HepG2 (cell line): ENCODE data around the gene NOXA1. TPM values are rescaled to one million over a fixed set of nuclear protein-coding genes. Genes with fewer than 3 reads are reported as not detected.

Source experiments
- ADNP ChIP-seq: sonication (generic); formaldehyde crosslinking; IDR thresholded peaks from 2 replicates; pipeline ENCODE4 v1.4.0; 2020; ENCODE audit warnings: missing genetic modification reagents
- ATF4 ChIP-seq, 2 experiments: fragments of 450-650 bp in 1 of 2; sonication (generic) in 1 of 2; formaldehyde crosslinking; IDR thresholded peaks; 2 replicates each; pipeline versions ENCODE4 v1.5.0 to v1.8.0; 2020 to 2022; ENCODE audit warnings: mild to moderate bottlenecking in 1 of 2, missing genetic modification reagents in 1 of 2
- PCBP1 ChIP-seq: fragments of 200-400 bp; formaldehyde crosslinking; IDR thresholded peaks from 2 replicates; pipeline ENCODE4 v1.6.1; 2017; ENCODE audit warnings: mild to moderate bottlenecking, low read depth, low read length, borderline replicate concordance
- PHB2 ChIP-seq: fragments of 450-650 bp; IDR thresholded peaks from 2 replicates; pipeline ENCODE4 v1.6.1; 2018; ENCODE audit not compliant: partially characterized antibody
- PLSCR1 ChIP-seq: sonication (generic); formaldehyde crosslinking; IDR thresholded peaks from 2 replicates; pipeline ENCODE4 v1.5.0; 2020; ENCODE audit warnings: missing genetic modification reagents, mild to moderate bottlenecking, borderline replicate concordance
- POGZ ChIP-seq: sonication (generic); formaldehyde crosslinking; IDR thresholded peaks from 2 replicates; pipeline ENCODE4 v1.4.0; 2020; ENCODE audit warnings: mild to moderate bottlenecking, missing genetic modification reagents
- RARA ChIP-seq: IDR thresholded peaks from 2 replicates; pipeline ENCODE4 v1.6.1; 2016; ENCODE audit warnings: missing genetic modification reagents, missing compliant biosample characterization
- ZNF205 ChIP-seq: IDR thresholded peaks from 2 replicates; pipeline ENCODE4 v1.6.1; 2018; ENCODE audit warnings: missing biosample characterization, missing genetic modification reagents
- ZNF207 ChIP-seq: fragments of 450-650 bp; IDR thresholded peaks from 2 replicates; pipeline ENCODE4 v1.6.1; 2016; ENCODE audit warnings: antibody characterized with exemption, borderline replicate concordance
- ZNF619 ChIP-seq: sonication (generic); formaldehyde crosslinking; IDR thresholded peaks from 2 replicates; pipeline ENCODE4 v1.4.0; 2020; ENCODE audit warnings: mild to moderate bottlenecking, missing genetic modification reagents
- ZNF629 ChIP-seq: sonication (generic); formaldehyde crosslinking; conservative IDR thresholded peaks from 2 replicates; pipeline ENCODE4 v1.5.0; 2020; ENCODE audit warnings: missing genetic modification reagents
- ZSCAN21 ChIP-seq: sonication (generic); formaldehyde crosslinking; IDR thresholded peaks from 2 replicates; pipeline ENCODE4 v1.8.0; 2022; ENCODE audit warnings: mild to moderate bottlenecking, missing genetic modification reagents, moderate library complexity, borderline replicate concordance
- polyA plus RNA-seq, 8 experiments: library from polyadenylated mRNA; depleted of rRNA in 3 of 8; stranded (reverse) in 7 of 8; unstranded in 1 of 8; fragments of >200 nt; fragmentation: Illumina TruSeq in 4 of 8; extraction: Trizol in 4 of 8; gene quantifications; 2 replicates each; pipeline versions ENCODE4 v1.2.1 to v1.2.3, GENCODE V29; 2011 to 2016; ENCODE audit warnings: low read depth in 4 of 8, missing spikeins in 1 of 8, mixed read lengths in 1 of 8; ENCODE audit not compliant: insufficient read depth in 1 of 8
- total RNA-seq, 5 experiments: library from RNA; depleted of rRNA; stranded (reverse); fragments of >200 nt; fragmentation: Illumina TruSeq; extraction: Trizol; gene quantifications; 2 replicates each; pipeline ENCODE4 v1.2.3, GENCODE V29; 2016; ENCODE audit warnings: low read depth in 1 of 5
- TF ChIP-seq, protein P1 (sequence below): sonication (generic); IDR thresholded peaks from 2 replicates; pipeline ENCODE4 v1.6.1; 2016; ENCODE audit warnings: low read depth, borderline replicate concordance
- TF ChIP-seq, protein P2 (sequence below): IDR thresholded peaks from 2 replicates; pipeline ENCODE4 v1.4.0; 2020; ENCODE audit warnings: mild to moderate bottlenecking, missing genetic modification reagents
- TF ChIP-seq, protein P3 (sequence below): sonication (generic); formaldehyde crosslinking; IDR thresholded peaks from 2 replicates; pipeline ENCODE4 v1.4.0; 2020; ENCODE audit warnings: missing genetic modification reagents
- TF ChIP-seq, protein P4 (sequence below): sonication (generic); formaldehyde crosslinking; IDR thresholded peaks from 2 replicates; pipeline ENCODE4 v1.4.0; 2020; ENCODE audit warnings: mild to moderate bottlenecking, missing genetic modification reagents
- TF ChIP-seq, protein P5 (sequence below): conservative IDR thresholded peaks from 2 replicates; pipeline ENCODE4 v1.6.1; 2018; ENCODE audit warnings: missing genetic modification reagents

Gene NOXA1
- total and polyA plus RNA-seq, 2 of the 13 experiments (the other 11 are each of a cell fraction or from before 2014, with no cell fraction given) = 0.78 to 1.2 TPM

DNA sequence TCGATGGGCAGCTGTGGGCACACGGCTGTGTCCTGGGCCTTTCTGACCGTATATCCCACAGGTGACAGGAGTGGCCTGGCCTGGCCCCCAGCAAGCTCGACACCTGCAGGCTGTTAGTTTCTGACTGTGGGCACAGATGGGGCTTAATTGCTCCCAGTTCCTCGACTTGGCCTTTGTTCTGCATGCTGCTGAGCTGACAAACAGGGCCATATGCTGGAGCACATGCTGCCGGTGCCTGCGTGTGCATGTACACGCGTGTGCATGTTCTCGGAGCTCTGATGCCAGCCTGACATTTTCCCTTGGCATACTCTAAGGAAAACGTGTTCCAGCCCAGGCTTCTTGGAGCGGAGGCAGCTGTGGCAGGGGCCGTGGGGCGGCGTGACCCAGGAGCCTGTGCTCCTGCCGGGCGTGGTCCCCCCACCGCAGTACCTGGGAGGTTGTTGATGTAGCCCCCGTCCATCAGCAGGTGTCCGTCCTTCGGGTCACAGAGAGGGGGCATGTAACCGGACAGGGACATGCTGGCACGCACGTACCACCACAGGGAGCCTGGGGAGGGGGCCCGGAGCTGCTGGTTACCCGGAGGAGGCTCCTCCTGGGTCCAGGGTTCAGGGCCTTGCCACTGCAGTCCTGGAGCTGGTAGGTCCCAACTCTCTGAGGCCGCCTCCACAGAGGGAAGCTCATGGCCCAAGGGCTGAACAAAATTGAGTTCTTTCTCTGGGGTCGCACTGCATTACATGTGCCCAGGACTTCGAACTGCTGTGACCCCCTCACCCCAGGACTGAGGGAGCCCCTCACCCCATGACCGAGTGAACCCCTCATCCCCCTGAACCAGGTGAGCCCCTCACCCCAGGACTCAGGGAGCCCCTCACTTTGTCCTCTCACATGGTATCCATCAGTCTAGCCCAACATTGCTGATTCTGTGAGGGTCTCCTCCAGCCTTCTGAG, 40.1 kb downstream of the NOXA1 start (continued):
- TF ChIP-seq, protein P1, sequence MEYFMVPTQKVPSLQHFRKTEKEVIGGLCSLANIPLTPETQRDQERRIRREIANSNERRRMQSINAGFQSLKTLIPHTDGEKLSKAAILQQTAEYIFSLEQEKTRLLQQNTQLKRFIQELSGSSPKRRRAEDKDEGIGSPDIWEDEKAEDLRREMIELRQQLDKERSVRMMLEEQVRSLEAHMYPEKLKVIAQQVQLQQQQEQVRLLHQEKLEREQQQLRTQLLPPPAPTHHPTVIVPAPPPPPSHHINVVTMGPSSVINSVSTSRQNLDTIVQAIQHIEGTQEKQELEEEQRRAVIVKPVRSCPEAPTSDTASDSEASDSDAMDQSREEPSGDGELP = peak; percentile 56; the same call in 1 of the 2 replicates
- TF ChIP-seq, protein P2, sequence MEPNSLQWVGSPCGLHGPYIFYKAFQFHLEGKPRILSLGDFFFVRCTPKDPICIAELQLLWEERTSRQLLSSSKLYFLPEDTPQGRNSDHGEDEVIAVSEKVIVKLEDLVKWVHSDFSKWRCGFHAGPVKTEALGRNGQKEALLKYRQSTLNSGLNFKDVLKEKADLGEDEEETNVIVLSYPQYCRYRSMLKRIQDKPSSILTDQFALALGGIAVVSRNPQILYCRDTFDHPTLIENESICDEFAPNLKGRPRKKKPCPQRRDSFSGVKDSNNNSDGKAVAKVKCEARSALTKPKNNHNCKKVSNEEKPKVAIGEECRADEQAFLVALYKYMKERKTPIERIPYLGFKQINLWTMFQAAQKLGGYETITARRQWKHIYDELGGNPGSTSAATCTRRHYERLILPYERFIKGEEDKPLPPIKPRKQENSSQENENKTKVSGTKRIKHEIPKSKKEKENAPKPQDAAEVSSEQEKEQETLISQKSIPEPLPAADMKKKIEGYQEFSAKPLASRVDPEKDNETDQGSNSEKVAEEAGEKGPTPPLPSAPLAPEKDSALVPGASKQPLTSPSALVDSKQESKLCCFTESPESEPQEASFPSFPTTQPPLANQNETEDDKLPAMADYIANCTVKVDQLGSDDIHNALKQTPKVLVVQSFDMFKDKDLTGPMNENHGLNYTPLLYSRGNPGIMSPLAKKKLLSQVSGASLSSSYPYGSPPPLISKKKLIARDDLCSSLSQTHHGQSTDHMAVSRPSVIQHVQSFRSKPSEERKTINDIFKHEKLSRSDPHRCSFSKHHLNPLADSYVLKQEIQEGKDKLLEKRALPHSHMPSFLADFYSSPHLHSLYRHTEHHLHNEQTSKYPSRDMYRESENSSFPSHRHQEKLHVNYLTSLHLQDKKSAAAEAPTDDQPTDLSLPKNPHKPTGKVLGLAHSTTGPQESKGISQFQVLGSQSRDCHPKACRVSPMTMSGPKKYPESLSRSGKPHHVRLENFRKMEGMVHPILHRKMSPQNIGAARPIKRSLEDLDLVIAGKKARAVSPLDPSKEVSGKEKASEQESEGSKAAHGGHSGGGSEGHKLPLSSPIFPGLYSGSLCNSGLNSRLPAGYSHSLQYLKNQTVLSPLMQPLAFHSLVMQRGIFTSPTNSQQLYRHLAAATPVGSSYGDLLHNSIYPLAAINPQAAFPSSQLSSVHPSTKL (CRISPR knock-in tag) = peak; percentile 71; the same call in 1 of the 2 replicates
- TF ChIP-seq ZNF207 (no peak), ATF4 (CRISPR knock-in tag; IDR thresholded peaks at IDR 0.05) (no peak), ZNF205 (CRISPR knock-in tag) (peak; percentile 31; the same call in 1 of the 2 replicates), PLSCR1 (0 out of 2 replicates have a peak, but pooled peaks have one; percentile 70), ZNF619 (CRISPR knock-in tag) (peak; percentile 66; the same call in 1 of the 2 replicates), POGZ (CRISPR knock-in tag) (peak; percentile 46; the same call in 1 of the 2 replicates), ZNF629 (0 out of 2 replicates have a peak, but pooled peaks have one; percentile 6), ZSCAN21 (peak; percentile 63; the same call in 1 of the 2 replicates), ADNP (no peak), RARA (CRISPR knock-in tag) (peak; percentile 61; the same call in 1 of the 2 replicates), PCBP1 (0 out of 2 replicates have a peak, but pooled peaks have one; percentile 26), PHB2 (no peak)
- TF ChIP-seq, protein P3, sequence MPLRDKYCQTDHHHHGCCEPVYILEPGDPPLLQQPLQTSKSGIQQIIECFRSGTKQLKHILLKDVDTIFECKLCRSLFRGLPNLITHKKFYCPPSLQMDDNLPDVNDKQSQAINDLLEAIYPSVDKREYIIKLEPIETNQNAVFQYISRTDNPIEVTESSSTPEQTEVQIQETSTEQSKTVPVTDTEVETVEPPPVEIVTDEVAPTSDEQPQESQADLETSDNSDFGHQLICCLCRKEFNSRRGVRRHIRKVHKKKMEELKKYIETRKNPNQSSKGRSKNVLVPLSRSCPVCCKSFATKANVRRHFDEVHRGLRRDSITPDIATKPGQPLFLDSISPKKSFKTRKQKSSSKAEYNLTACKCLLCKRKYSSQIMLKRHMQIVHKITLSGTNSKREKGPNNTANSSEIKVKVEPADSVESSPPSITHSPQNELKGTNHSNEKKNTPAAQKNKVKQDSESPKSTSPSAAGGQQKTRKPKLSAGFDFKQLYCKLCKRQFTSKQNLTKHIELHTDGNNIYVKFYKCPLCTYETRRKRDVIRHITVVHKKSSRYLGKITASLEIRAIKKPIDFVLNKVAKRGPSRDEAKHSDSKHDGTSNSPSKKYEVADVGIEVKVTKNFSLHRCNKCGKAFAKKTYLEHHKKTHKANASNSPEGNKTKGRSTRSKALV = 0 out of 2 replicates have a peak, but pooled peaks have one; percentile 24
- TF ChIP-seq, protein P4, sequence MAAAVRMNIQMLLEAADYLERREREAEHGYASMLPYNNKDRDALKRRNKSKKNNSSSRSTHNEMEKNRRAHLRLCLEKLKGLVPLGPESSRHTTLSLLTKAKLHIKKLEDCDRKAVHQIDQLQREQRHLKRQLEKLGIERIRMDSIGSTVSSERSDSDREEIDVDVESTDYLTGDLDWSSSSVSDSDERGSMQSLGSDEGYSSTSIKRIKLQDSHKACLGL = no peak
- TF ChIP-seq, protein P5, sequence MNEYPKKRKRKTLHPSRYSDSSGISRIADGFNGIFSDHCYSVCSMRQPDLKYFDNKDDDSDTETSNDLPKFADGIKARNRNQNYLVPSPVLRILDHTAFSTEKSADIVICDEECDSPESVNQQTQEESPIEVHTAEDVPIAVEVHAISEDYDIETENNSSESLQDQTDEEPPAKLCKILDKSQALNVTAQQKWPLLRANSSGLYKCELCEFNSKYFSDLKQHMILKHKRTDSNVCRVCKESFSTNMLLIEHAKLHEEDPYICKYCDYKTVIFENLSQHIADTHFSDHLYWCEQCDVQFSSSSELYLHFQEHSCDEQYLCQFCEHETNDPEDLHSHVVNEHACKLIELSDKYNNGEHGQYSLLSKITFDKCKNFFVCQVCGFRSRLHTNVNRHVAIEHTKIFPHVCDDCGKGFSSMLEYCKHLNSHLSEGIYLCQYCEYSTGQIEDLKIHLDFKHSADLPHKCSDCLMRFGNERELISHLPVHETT (CRISPR knock-in tag) = no peak
